H1 (cell line): Measurements from ENCODE around the gene PTPN2. TPM values are rescaled to one million over a fixed set of nuclear protein-coding genes. Genes with fewer than 3 reads are reported as not detected.
"Not testable (repeated sequence)": the region's sequence is repeated elsewhere in the genome, so short reads cannot be mapped to it uniquely, and the experiment has no call there.

Experiments used
- CTCF ChIA-PET: fragments of 300-600 bp; sonication (Branson Sonifier 250); formaldehyde crosslinking; loops from one replicate; lab custom pipeline; 2021; ENCODE audit not compliant: partially characterized antibody; lab: Charles Lee
- POLR2A ChIA-PET: fragments of 300-600 bp; sonication (Branson Sonifier 250); formaldehyde crosslinking; loops from one replicate; lab custom pipeline; 2021; ENCODE audit warnings: inconsistent platforms; ENCODE audit not compliant: partially characterized antibody; lab: Charles Lee
- DNase-seq, 2 experiments: peaks; one replicate each; pipeline versions ENCODE4 v3.0.0 to v3.0.0-alpha.2; 2010 to 2022; ENCODE audit warnings: low spot score in 2 of 2, low read depth in 1 of 2, mixed read lengths in 1 of 2
- FAIRE-seq: peaks from 2 replicates; lab custom pipeline; 2011; peaks lifted over from hg19 to GRCh38; lab: Jason Lieb, UNC
- H2AFZ ChIP-seq: 2 replicates; pipeline ENCODE4 v1.8.1; 2012; ENCODE audit warnings: low read length, inconsistent platforms
- H2AK5ac ChIP-seq: 2 replicates; pipeline ENCODE4 v1.6.1; 2013; ENCODE audit warnings: low read depth, low read length
- H2BK120ac ChIP-seq: replicated peaks from 2 replicates; pipeline ENCODE3; 2013; ENCODE audit warnings: low read depth, low read length, inconsistent platforms
- H2BK12ac ChIP-seq: 2 replicates; pipeline ENCODE4 v1.6.1; 2013; ENCODE audit warnings: low read depth, low read length
- H2BK15ac ChIP-seq: 2 replicates; pipeline ENCODE4 v1.6.1; 2013; ENCODE audit warnings: low read length
- H2BK20ac ChIP-seq: 2 replicates; pipeline ENCODE4 v1.6.1; 2013; ENCODE audit warnings: low read length
- H2BK5ac ChIP-seq: 2 replicates; pipeline ENCODE4 v1.6.1; 2013; ENCODE audit warnings: low read depth, low read length
- H3K14ac ChIP-seq: 2 replicates; pipeline ENCODE4 v1.6.1; 2013; ENCODE audit warnings: inconsistent platforms; ENCODE audit not compliant: insufficient read length
- H3K18ac ChIP-seq: 2 replicates; pipeline ENCODE4 v1.6.1; 2013; ENCODE audit warnings: low read length; ENCODE audit errors: extremely low read depth
- H3K23ac ChIP-seq: 2 replicates; pipeline ENCODE4 v1.6.1; 2013; ENCODE audit warnings: inconsistent platforms; ENCODE audit not compliant: insufficient read length
- H3K23me2 ChIP-seq: 2 replicates; pipeline ENCODE4 v1.6.1; 2013; ENCODE audit warnings: low read depth, low read length
- H3K27ac ChIP-seq: 2 replicates; pipeline ENCODE4 v1.6.1; 2011; ENCODE audit warnings: low read depth, low read length, inconsistent platforms
- H3K27me3 ChIP-seq, 4 experiments: replicated peaks in 1 of 4; 1 replicate in 1 of 4; 2 replicates in 3 of 4; pipeline versions ENCODE4 v1.6.1 to v1.8.1; 2011 to 2013; ENCODE audit warnings: low read length in 3 of 4, mild to moderate bottlenecking in 3 of 4, inconsistent platforms in 2 of 4, mixed read lengths in 2 of 4, moderate library complexity in 1 of 4; ENCODE audit not compliant: control insufficient read depth in 3 of 4, insufficient read depth in 3 of 4; ENCODE audit errors: extremely low read depth in 1 of 4
- H3K36me3 ChIP-seq, 4 experiments: 2 replicates each; pipeline versions ENCODE4 v1.6.1 to v1.8.1; 2011 to 2013; ENCODE audit warnings: mild to moderate bottlenecking in 4 of 4, low read length in 3 of 4, moderate library complexity in 2 of 4, control low read depth in 1 of 4, inconsistent platforms in 1 of 4; ENCODE audit not compliant: insufficient read depth in 4 of 4, control insufficient read depth in 2 of 4
- H3K4ac ChIP-seq: replicated peaks from 2 replicates; pipeline ENCODE3; 2013; ENCODE audit warnings: low read length, low read depth, mixed read lengths, inconsistent platforms; ENCODE audit not compliant: insufficient read length
- H3K4me1 ChIP-seq, 4 experiments: replicated peaks in 1 of 4; 1 replicate in 1 of 4; 2 replicates in 3 of 4; pipeline versions ENCODE4 v1.6.1 to v1.8.1; 2011 to 2013; ENCODE audit warnings: low read length in 3 of 4, inconsistent platforms in 2 of 4, mixed read lengths in 1 of 4; ENCODE audit not compliant: insufficient read depth in 4 of 4, control insufficient read depth in 3 of 4
- H3K4me2 ChIP-seq, 2 experiments: 2 replicates each; pipeline versions ENCODE4 v1.6.1 to v1.8.1; 2011 to 2013; ENCODE audit warnings: low read depth in 2 of 2, low read length in 2 of 2, control low read depth in 1 of 2, inconsistent platforms in 1 of 2, mild to moderate bottlenecking in 1 of 2; ENCODE audit not compliant: insufficient read depth in 1 of 2
- H3K4me3 ChIP-seq, 4 experiments: fragments of 200-600, 300-600 bp in 1 of 4; sonication (generic), shearing (Covaris generic), sonication (Bioruptor Twin) in 1 of 4; 2 replicates each; pipeline versions ENCODE4 v1.5.1 to v1.8.1; 2011 to 2016; ENCODE audit warnings: low read length in 4 of 4, low read depth in 3 of 4, control low read depth in 2 of 4, inconsistent platforms in 2 of 4, mild to moderate bottlenecking in 2 of 4, mixed read lengths in 1 of 4, moderate library complexity in 1 of 4; ENCODE audit not compliant: insufficient read depth in 2 of 4; ENCODE audit errors: extremely low read depth in 1 of 4
- H3K56ac ChIP-seq: replicated peaks from 2 replicates; pipeline ENCODE3; 2013; ENCODE audit warnings: low read depth, mild to moderate bottlenecking, mixed read lengths, low read length, inconsistent platforms; ENCODE audit not compliant: insufficient read length
- H3K79me1 ChIP-seq: 2 replicates; pipeline ENCODE4 v1.6.1; 2013; ENCODE audit warnings: low read depth, low read length, control low read depth
- H3K79me2 ChIP-seq, 2 experiments: 2 replicates each; pipeline versions ENCODE4 v1.6.1 to v1.8.1; 2012 to 2013; ENCODE audit warnings: low read length in 2 of 2, mild to moderate bottlenecking in 2 of 2, inconsistent platforms in 1 of 2; ENCODE audit not compliant: insufficient read depth in 2 of 2, control insufficient read depth in 1 of 2
- H3K9ac ChIP-seq, 4 experiments: replicated peaks in 1 of 4; 1 replicate in 1 of 4; 2 replicates in 3 of 4; pipeline versions ENCODE4 v1.6.1 to v1.8.1; 2011 to 2013; ENCODE audit warnings: low read depth in 3 of 4, low read length in 3 of 4, control low read depth in 2 of 4, mild to moderate bottlenecking in 2 of 4, moderate library complexity in 2 of 4, inconsistent platforms in 1 of 4; ENCODE audit errors: extremely low read depth in 1 of 4
- H3K9me3 ChIP-seq, 2 experiments: 2 replicates each; pipeline versions ENCODE4 v1.6.1 to v1.8.1; 2012 to 2013; ENCODE audit warnings: mild to moderate bottlenecking in 2 of 2, moderate library complexity in 2 of 2, control low read depth in 1 of 2, inconsistent platforms in 1 of 2, low read depth in 1 of 2, low read length in 1 of 2, mixed read lengths in 1 of 2; ENCODE audit not compliant: insufficient read depth in 2 of 2
- H4K20me1 ChIP-seq, 2 experiments: replicated peaks in 1 of 2; 2 replicates each; pipeline versions ENCODE3 to v1.8.1; 2011 to 2013; ENCODE audit warnings: inconsistent platforms in 2 of 2, low read length in 2 of 2, mild to moderate bottlenecking in 1 of 2; ENCODE audit not compliant: insufficient read depth in 2 of 2, control insufficient read depth in 1 of 2
- H4K5ac ChIP-seq: 2 replicates; pipeline ENCODE4 v1.6.1; 2013; ENCODE audit warnings: low read length, low read depth, mixed read lengths, inconsistent platforms; ENCODE audit not compliant: insufficient read length
- H4K8ac ChIP-seq: 2 replicates; pipeline ENCODE4 v1.8.0; 2013; ENCODE audit warnings: mild to moderate bottlenecking, moderate library complexity, low read length, inconsistent platforms; ENCODE audit not compliant: insufficient read depth; ENCODE audit errors: extremely low read depth
- H4K91ac ChIP-seq: replicated peaks from 2 replicates; pipeline ENCODE3; 2013; ENCODE audit warnings: low read length, mixed read lengths, inconsistent platforms; ENCODE audit not compliant: insufficient read length
- CEBPB ChIP-seq: IDR thresholded peaks from 2 replicates; pipeline ENCODE4 v1.6.1; 2012; ENCODE audit warnings: low read depth, low read length
- NANOG ChIP-seq: IDR thresholded peaks from 2 replicates; pipeline ENCODE4 v1.6.1; 2011; ENCODE audit warnings: low read length, low read depth, mild to moderate bottlenecking, inconsistent platforms; ENCODE audit not compliant: insufficient read depth, poor library complexity, severe bottlenecking
- PHF8 ChIP-seq: fragments of 200-600 bp; sonication (generic); conservative IDR thresholded peaks from 2 replicates; pipeline ENCODE4 v1.7.1; 2012; ENCODE audit warnings: low read depth, mild to moderate bottlenecking, inconsistent platforms, low read length, moderate library complexity
- POLR2A ChIP-seq, 2 experiments: IDR thresholded peaks; 1 replicate in 1 of 2; 2 replicates in 1 of 2; pipeline ENCODE4 v1.6.1; 2011; ENCODE audit warnings: low read depth in 2 of 2, low read length in 2 of 2, mild to moderate bottlenecking in 2 of 2; ENCODE audit errors: control extremely low read depth in 1 of 2
- SIN3A ChIP-seq, 2 experiments: IDR thresholded peaks in 1 of 2; conservative IDR thresholded peaks in 1 of 2; 2 replicates each; pipeline ENCODE4 v1.6.1; 2011 to 2012; ENCODE audit warnings: low read length in 2 of 2, improper control_type of control experiment in 1 of 2, low read depth in 1 of 2, mild to moderate bottlenecking in 1 of 2
- SIRT6 ChIP-seq: IDR thresholded peaks from one replicate; pipeline ENCODE4 v1.7.1; 2012; ENCODE audit warnings: low read length, inconsistent platforms
- WGBS, 2 experiments: shearing (Covaris generic) in 1 of 2; methylation state at CpG; one replicate each; pipeline versions ENCODE4 v1.1.6 to v1.1.7; 2013 to 2015; ENCODE audit warnings: low lambda C conversion rate in 2 of 2, mixed read lengths in 2 of 2, inconsistent platforms in 1 of 2, low coverage in 1 of 2, missing lambda C conversion rate in 1 of 2; ENCODE audit not compliant: insufficient replicate concordance in 2 of 2, insufficient coverage in 1 of 2, insufficient read length in 1 of 2; ENCODE audit errors: extremely low coverage in 1 of 2, missing lambda C conversion rate in 1 of 2; 5-methylcytosine and 5-hydroxymethylcytosine counted together
- polyA plus RNA-seq, 7 experiments: library from polyadenylated mRNA; depleted of rRNA in 3 of 7; stranded (reverse) in 5 of 7; unstranded in 2 of 7; fragments of >200 nt in 5 of 7; fragments of 200-250 nt in 2 of 7; gene quantifications; 1 replicate in 5 of 7; 2 replicates in 1 of 7; 4 replicates in 1 of 7; pipeline versions ENCODE4 v1.2.1 to v1.2.3, GENCODE V29; 2011 to 2013; ENCODE audit warnings: missing spikeins in 2 of 7, mixed read lengths in 2 of 7
- total RNA-seq: library from RNA; stranded (reverse); fragmentation: NEBNext Ultra II Directional; extraction: Animal tissue kit (Norgen Biotek cat#: 25700); gene quantifications from 2 replicates; pipeline ENCODE4 v1.2.1, GENCODE V29; 2021
- TF ChIP-seq, protein P1 (sequence below): IDR thresholded peaks from 2 replicates; pipeline ENCODE4 v1.6.1; 2012; ENCODE audit warnings: low read length, inconsistent platforms

The PTPN2 gene
- total and polyA plus RNA-seq, 2 of the 8 experiments (the other 6 are each of a cell fraction or from before 2014, with no cell fraction given), result 16.4 to 54.0 TPM

DNA sequence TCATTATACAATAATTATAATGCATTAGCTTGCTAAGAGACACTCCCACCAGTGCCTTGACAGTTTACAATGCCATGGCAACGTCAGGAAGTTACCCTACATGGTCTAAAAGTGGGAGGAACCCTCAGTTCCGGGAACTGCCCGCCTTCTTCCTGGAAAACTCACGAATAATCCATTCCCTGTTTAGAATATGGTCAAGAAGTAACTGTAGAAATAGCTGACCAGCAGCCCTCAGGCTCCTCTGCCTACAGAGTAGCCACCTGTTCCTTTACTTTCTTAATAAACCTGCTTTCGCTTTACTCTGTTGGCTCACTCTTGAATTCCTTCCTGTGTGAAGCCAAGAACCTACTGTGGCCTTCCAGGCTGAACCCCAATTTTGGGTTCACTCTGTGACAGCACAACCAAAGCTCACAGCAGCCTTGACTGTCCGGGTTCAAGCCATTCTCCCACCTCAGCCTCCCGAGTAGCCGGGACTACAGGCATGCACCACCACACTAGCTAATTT lies 20.0 kb upstream of the PTPN2 start (continued):
- TF ChIP-seq, protein P1, sequence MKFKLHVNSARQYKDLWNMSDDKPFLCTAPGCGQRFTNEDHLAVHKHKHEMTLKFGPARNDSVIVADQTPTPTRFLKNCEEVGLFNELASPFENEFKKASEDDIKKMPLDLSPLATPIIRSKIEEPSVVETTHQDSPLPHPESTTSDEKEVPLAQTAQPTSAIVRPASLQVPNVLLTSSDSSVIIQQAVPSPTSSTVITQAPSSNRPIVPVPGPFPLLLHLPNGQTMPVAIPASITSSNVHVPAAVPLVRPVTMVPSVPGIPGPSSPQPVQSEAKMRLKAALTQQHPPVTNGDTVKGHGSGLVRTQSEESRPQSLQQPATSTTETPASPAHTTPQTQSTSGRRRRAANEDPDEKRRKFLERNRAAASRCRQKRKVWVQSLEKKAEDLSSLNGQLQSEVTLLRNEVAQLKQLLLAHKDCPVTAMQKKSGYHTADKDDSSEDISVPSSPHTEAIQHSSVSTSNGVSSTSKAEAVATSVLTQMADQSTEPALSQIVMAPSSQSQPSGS, result no peak
- TF ChIP-seq CEBPB (no peak), SIRT6 (no peak), NANOG (no peak), POLR2A (IDR thresholded peaks at IDR 0.05; ENCODE audit: control extremely low read depth in 1 of 2, low read depth in 2 of 2, low read length in 2 of 2) (no peak), SIN3A (conservative IDR thresholded peaks at IDR 0.05 in 1 of 2, IDR thresholded peaks at IDR 0.05 in 1 of 2; ENCODE audit: low read depth in 1 of 2, low read length in 2 of 2) (no peak), PHF8 (no peak)

DNA sequence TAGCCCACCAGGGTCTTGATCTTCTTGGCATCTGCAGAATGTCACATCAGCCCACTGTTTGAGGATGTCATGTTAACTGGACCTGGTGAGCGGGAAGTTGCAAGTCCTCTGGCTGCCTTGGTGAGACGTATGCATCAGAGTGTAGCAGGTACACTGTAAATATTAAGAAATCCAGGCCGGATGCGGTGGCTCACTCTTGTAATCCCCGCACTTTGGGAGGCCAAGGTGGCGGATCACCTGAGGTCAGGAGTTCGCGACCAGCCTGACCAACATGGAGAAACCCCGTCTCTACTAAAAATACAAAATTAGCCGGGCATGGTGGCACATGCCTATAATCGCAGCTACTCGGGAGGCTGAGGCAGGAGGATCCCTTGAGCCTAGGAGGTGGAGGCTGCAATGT lies 17.2 kb upstream of the PTPN2 start:
- H3K23me2 ChIP-seq, H3K9ac ChIP-seq, H3K9me3 ChIP-seq, H2AFZ ChIP-seq, H3K4ac ChIP-seq, H3K79me1 ChIP-seq, DNase-seq, H3K18ac ChIP-seq, H3K4me3 ChIP-seq, H4K20me1 ChIP-seq, FAIRE-seq, H3K27ac ChIP-seq, H3K23ac ChIP-seq, H3K14ac ChIP-seq, H4K91ac ChIP-seq, H2BK12ac ChIP-seq, H3K4me2 ChIP-seq, H3K4me1 ChIP-seq, H3K56ac ChIP-seq, H4K5ac ChIP-seq, H2AK5ac ChIP-seq, H3K36me3 ChIP-seq, H2BK15ac ChIP-seq, H2BK5ac ChIP-seq, H4K8ac ChIP-seq, H3K27me3 ChIP-seq, H2BK20ac ChIP-seq, H2BK120ac ChIP-seq, POLR2A ChIA-PET, H3K79me2 ChIP-seq: not testable (repeated sequence)
- CTCF ChIA-PET, result interaction anchor here (2.4 kb wide), 1 partner anchor 14 kb away, joined by 7 read pairs; no protein-coding TSS in a partner anchor
- WGBS, 2 experiments, result 97% methylated on average over 12 of the region's 12 CpGs; no CpG with 5 or more reads in 1 of the 2 experiments
